ENCODE measurements around the gene CNTRL.

DNA sequence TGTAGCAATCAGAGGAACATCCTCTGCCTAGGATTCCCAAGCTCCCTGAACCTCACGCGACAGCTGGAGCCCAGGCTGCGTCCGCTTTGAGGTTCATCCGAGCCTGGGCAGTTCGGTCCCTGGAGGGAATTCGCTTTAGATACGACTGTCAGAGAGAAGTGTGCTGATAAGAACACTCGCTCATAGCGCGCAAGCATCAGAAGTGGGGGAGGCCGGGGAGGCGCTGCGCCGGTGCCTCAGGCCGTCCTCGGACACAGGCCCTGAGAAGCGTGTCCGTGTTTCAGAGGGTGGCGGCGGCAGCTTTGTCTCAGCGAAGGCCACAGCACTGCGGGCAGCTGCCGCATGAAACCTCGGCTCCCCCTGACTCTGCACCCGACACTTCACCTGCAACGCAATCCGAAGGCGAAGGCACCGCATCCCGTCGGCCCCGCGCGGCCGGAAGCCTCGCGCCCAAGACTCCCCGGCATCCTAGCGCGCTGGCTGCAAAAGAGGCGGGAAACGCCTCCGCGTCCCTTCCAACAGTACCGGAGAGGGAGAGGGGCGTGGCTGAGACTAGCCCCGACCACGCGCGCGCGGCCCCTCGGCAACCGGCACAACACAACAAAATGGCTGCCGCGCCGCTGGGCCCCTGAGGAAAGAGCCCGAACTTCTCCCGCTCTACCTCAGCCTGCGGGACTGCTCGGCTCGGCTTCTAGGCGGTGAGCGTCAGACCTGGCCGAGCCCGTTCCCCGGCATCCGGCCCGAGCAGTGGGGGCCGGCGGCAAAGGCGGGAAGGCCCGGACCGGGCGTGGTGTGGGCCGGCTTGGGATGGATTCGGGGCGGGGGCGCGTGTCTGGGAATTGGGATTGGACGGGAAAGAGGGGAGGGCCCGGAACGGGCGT lies at the start of gene CNTRL:
- TF ChIP-seq, protein P1, sequence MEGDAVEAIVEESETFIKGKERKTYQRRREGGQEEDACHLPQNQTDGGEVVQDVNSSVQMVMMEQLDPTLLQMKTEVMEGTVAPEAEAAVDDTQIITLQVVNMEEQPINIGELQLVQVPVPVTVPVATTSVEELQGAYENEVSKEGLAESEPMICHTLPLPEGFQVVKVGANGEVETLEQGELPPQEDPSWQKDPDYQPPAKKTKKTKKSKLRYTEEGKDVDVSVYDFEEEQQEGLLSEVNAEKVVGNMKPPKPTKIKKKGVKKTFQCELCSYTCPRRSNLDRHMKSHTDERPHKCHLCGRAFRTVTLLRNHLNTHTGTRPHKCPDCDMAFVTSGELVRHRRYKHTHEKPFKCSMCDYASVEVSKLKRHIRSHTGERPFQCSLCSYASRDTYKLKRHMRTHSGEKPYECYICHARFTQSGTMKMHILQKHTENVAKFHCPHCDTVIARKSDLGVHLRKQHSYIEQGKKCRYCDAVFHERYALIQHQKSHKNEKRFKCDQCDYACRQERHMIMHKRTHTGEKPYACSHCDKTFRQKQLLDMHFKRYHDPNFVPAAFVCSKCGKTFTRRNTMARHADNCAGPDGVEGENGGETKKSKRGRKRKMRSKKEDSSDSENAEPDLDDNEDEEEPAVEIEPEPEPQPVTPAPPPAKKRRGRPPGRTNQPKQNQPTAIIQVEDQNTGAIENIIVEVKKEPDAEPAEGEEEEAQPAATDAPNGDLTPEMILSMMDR (IDR thresholded peaks at IDR 0.05): peak in 1 of 6 experiments; percentile 9
- peak; percentile 51 to 53 for TF ChIP-seq POLR2A (IDR thresholded peaks at IDR 0.05)
